GM18526 (cell line): ENCODE measurements around the gene MYADML2.

Source experiments
- POLR2A ChIP-seq: IDR thresholded peaks from 3 replicates; pipeline ENCODE4 v1.6.1; 2011; ENCODE audit not compliant: insufficient read length; ENCODE audit errors: extremely low read depth

Gene MYADML2

GRCh38 chr17:81955756-81956544, 8.9 kb upstream of the MYADML2 start:
- no peak for TF ChIP-seq POLR2A

- TF ChIP-seq POLR2A, result no peak
These were observed 8.1 kb upstream of the MYADML2 start for GRCh38 chr17:81955058-81955681.

GRCh38 chr17:81954131-81955057, 7.4 kb upstream of the MYADML2 start:
- TF ChIP-seq POLR2A, result no peak

- TF ChIP-seq POLR2A, result no peak
These were observed 5.8 kb upstream of the MYADML2 start for GRCh38 chr17:81952792-81953228.

- no peak for TF ChIP-seq POLR2A
These were observed 5.0 kb upstream of the MYADML2 start for GRCh38 chr17:81951785-81952684.

- TF ChIP-seq POLR2A, result no peak
These were observed 3.5 kb upstream of the MYADML2 start for GRCh38 chr17:81950501-81950900.

- TF ChIP-seq POLR2A, result no peak
These were observed 1.8 kb upstream of the MYADML2 start for GRCh38 chr17:81948635-81949378.

GRCh38 chr17:81944858-81945257, 2.2 kb downstream of the MYADML2 start:
- no peak for TF ChIP-seq POLR2A

GRCh38 chr17:81942167-81942553, 4.9 kb downstream of the MYADML2 start:
- no peak for TF ChIP-seq POLR2A

- TF ChIP-seq POLR2A, result no peak
These were observed 5.4 kb downstream of the MYADML2 start for GRCh38 chr17:81941484-81942166.

GRCh38 chr17:81940538-81941483, 6.2 kb downstream of the MYADML2 start:
- TF ChIP-seq POLR2A, result no peak

- no peak for TF ChIP-seq POLR2A
These were observed 7.1 kb downstream of the MYADML2 start for GRCh38 chr17:81939881-81940385.
